Ishikawa (cell line): ENCODE data around the gene IL3RA.

Experiments used
- CEBPB ChIP-seq: IDR thresholded peaks from 2 replicates; pipeline ENCODE4 v1.6.1; 2012
- CREB1 ChIP-seq: IDR thresholded peaks from 2 replicates; pipeline ENCODE4 v1.6.1; 2012; ENCODE audit warnings: low read depth
- EGR1 ChIP-seq: IDR thresholded peaks from 2 replicates; pipeline ENCODE4 v1.6.1; 2012
- EP300 ChIP-seq: IDR thresholded peaks from 2 replicates; pipeline ENCODE4 v1.6.1; 2012; ENCODE audit warnings: borderline replicate concordance
- FOXM1 ChIP-seq: IDR thresholded peaks from 2 replicates; pipeline ENCODE4 v1.6.1; 2012; ENCODE audit warnings: low read depth, borderline replicate concordance
- MAX ChIP-seq: IDR thresholded peaks from 2 replicates; pipeline ENCODE4 v1.6.1; 2012
- NFIC ChIP-seq: IDR thresholded peaks from 2 replicates; pipeline ENCODE4 v1.6.1; 2012
- RAD21 ChIP-seq: IDR thresholded peaks from 2 replicates; pipeline ENCODE4 v1.6.1; 2012; ENCODE audit warnings: low read depth
- TAF1 ChIP-seq: IDR thresholded peaks from 2 replicates; pipeline ENCODE4 v1.6.1; 2012; ENCODE audit warnings: low read depth, mild to moderate bottlenecking
- TCF12 ChIP-seq: IDR thresholded peaks from 2 replicates; pipeline ENCODE4 v1.6.1; 2012; ENCODE audit warnings: low read depth
- TEAD4 ChIP-seq: IDR thresholded peaks from 2 replicates; pipeline ENCODE4 v1.6.1; 2012
- USF1 ChIP-seq: IDR thresholded peaks from 2 replicates; pipeline ENCODE4 v1.6.1; 2012
- YY1 ChIP-seq: IDR thresholded peaks from 2 replicates; pipeline ENCODE4 v1.6.1; 2012; ENCODE audit warnings: low read depth
- ZBTB7A ChIP-seq: IDR thresholded peaks from 2 replicates; pipeline ENCODE4 v1.6.1; 2012; ENCODE audit warnings: low read depth
- TF ChIP-seq, protein P1 (sequence below): IDR thresholded peaks from 2 replicates; pipeline ENCODE4 v1.6.1; 2012; ENCODE audit warnings: low read depth, mild to moderate bottlenecking

The IL3RA gene

GRCh38 chrX:1368385-1368698, 31.8 kb downstream of the IL3RA start:
- no peak for TF ChIP-seq RAD21
- TF ChIP-seq TAF1 = no peak
- no peak for TF ChIP-seq ZBTB7A
- TF ChIP-seq, protein P1, sequence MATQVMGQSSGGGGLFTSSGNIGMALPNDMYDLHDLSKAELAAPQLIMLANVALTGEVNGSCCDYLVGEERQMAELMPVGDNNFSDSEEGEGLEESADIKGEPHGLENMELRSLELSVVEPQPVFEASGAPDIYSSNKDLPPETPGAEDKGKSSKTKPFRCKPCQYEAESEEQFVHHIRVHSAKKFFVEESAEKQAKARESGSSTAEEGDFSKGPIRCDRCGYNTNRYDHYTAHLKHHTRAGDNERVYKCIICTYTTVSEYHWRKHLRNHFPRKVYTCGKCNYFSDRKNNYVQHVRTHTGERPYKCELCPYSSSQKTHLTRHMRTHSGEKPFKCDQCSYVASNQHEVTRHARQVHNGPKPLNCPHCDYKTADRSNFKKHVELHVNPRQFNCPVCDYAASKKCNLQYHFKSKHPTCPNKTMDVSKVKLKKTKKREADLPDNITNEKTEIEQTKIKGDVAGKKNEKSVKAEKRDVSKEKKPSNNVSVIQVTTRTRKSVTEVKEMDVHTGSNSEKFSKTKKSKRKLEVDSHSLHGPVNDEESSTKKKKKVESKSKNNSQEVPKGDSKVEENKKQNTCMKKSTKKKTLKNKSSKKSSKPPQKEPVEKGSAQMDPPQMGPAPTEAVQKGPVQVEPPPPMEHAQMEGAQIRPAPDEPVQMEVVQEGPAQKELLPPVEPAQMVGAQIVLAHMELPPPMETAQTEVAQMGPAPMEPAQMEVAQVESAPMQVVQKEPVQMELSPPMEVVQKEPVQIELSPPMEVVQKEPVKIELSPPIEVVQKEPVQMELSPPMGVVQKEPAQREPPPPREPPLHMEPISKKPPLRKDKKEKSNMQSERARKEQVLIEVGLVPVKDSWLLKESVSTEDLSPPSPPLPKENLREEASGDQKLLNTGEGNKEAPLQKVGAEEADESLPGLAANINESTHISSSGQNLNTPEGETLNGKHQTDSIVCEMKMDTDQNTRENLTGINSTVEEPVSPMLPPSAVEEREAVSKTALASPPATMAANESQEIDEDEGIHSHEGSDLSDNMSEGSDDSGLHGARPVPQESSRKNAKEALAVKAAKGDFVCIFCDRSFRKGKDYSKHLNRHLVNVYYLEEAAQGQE = no peak
- TF ChIP-seq USF1 = no peak
- TF ChIP-seq FOXM1 = no peak
- TF ChIP-seq CEBPB = no peak
- no peak for TF ChIP-seq EGR1
- TF ChIP-seq TEAD4 = no peak
- TF ChIP-seq MAX = no peak
- no peak for TF ChIP-seq CREB1
- no peak for TF ChIP-seq EP300
- TF ChIP-seq YY1 = no peak
- no peak for TF ChIP-seq NFIC
- TF ChIP-seq TCF12 = no peak

DNA sequence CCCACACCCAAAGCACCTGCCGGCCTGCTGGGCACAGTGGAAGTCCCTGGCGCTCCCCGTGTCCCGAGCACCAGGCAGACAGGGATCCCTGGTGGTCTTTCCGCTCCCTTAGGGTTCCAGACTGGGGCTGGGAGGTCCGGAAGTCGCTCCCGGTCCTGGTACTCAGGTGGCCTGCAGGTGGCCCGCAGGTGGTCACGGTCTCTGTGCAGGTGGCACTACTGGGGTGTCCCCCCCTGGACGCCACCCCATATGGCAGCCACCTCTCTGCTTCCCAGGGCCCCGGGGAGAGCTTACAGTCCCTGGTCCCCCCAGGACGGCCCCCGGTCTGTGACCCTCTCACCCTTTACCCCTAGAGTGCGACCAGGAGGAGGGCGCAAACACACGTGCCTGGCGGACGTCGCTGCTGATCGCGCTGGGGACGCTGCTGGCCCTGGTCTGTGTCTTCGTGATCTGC, 41.7 kb downstream of the IL3RA start:
- TF ChIP-seq ZBTB7A = no peak
- TF ChIP-seq TEAD4 = no peak
- no peak for TF ChIP-seq CEBPB
- TF ChIP-seq EP300 = no peak
- no peak for TF ChIP-seq CREB1
- no peak for TF ChIP-seq MAX
- no peak for TF ChIP-seq RAD21
- no peak for TF ChIP-seq TCF12

DNA sequence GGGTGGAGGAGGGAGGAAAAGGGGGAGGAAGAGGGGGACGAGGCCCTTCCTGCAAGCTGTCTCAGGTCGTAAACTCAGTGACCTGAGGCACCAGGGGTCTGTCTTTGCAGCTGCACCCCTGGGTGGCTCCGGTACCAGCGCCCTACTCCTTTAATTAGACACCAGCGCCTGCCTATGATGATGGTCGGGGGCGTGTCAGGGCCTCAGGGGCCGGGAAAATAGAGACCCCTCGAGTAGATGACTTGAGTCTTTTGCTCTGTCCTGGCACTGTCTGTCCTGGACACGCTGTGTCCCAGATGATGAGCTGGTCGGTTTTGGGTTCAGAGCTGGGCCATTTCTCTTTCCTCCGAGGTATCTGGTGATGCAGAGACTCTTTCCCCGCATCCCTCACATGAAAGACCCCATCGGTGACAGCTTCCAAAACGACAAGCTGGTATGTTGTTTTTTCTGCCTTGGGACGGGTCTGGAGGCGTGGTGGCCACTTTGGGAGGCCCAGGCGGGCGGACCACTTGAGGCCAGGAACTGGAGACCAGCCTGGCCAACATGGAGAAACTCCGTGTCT, 44.2 kb downstream of the IL3RA start:
- TF ChIP-seq FOXM1 (no peak), MAX (no peak), EP300 (no peak), TCF12 (no peak), USF1 (no peak), CEBPB (no peak)

DNA sequence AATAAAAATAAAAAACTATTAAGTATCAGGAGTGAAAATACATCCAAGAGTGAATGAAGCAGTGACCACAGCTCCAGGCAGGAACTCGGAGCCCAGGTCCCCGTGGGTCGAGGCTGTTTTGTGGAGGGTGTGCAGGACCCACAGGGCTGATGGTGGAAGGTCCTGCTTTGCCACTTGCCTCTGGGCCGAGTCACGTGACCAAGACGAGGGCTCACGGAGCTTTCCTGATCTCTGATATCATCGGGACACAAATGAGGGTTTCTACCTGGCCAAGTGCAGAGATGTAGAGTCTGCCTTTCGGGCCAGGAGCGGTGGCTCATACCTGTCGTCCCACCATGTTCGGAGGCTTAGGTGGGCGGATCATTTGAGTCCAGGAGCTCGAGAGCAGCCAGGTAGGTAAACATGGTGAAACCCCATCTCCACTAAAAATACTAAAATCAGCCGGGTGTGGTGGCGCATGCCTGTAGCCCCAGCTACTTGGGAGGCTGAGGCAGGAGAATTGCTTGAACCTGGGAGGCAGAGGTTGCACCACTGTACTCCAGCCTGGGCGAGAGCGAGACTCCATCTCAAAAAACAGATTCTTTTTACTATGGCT, 48.2 kb downstream of the IL3RA start:
- no peak for TF ChIP-seq MAX
- no peak for TF ChIP-seq TAF1
- TF ChIP-seq TCF12 = no peak
- no peak for TF ChIP-seq CREB1
- TF ChIP-seq USF1 = no peak
- no peak for TF ChIP-seq CEBPB
- TF ChIP-seq EP300 = no peak
- TF ChIP-seq TEAD4 = no peak
- no peak for TF ChIP-seq YY1
- no peak for TF ChIP-seq NFIC
- TF ChIP-seq RAD21 = no peak

GRCh38 chrX:1385253-1386223, 49.0 kb downstream of the IL3RA start:
- TF ChIP-seq USF1 (no peak), TCF12 (no peak), FOXM1 (no peak), CREB1 (no peak)
